DMS79 treated with DMSO at 0.1 percent for 48 hours (cell line): ENCODE measurements around the gene PRKCB.
"Not testable (repeated sequence)": the region's sequence is repeated elsewhere in the genome, so short reads cannot be mapped to it uniquely, and the experiment has no call there.

Experiments used
- DNase-seq: peaks from one replicate; lab custom pipeline; 2025; lab: John Stamatoyannopoulos, UW

PRKCB gene

GRCh38 chr16:24132797-24133155, 297.0 kb downstream of the PRKCB start:
- no peak for DNase-seq

GRCh38 chr16:24135624-24136565, 300.1 kb downstream of the PRKCB start:
- no peak for DNase-seq

- no peak for DNase-seq
These were observed 302.2 kb downstream of the PRKCB start for GRCh38 chr16:24138024-24138423.

GRCh38 chr16:24138575-24138974, 302.8 kb downstream of the PRKCB start:
- DNase-seq, result no peak

GRCh38 chr16:24139282-24139681, 303.5 kb downstream of the PRKCB start:
- no peak for DNase-seq

GRCh38 chr16:24140730-24141129, 304.9 kb downstream of the PRKCB start:
- DNase-seq, result no peak

GRCh38 chr16:24141466-24141865, 305.7 kb downstream of the PRKCB start:
- no peak for DNase-seq

- DNase-seq, result no peak
These were observed 306.1 kb downstream of the PRKCB start for GRCh38 chr16:24141917-24142316.

- no peak for DNase-seq
These were observed 310.1 kb downstream of the PRKCB start for GRCh38 chr16:24145927-24146326.

- no peak for DNase-seq
These were observed 310.7 kb downstream of the PRKCB start for GRCh38 chr16:24146518-24146917.

GRCh38 chr16:24149102-24149501, 313.3 kb downstream of the PRKCB start:
- no peak for DNase-seq

GRCh38 chr16:24150282-24150681, 314.5 kb downstream of the PRKCB start:
- no peak for DNase-seq

- peak; percentile 19 for DNase-seq
These were observed 315.7 kb downstream of the PRKCB start for GRCh38 chr16:24151482-24151939.

GRCh38 chr16:24152048-24152447, 316.3 kb downstream of the PRKCB start:
- not testable (repeated sequence) for DNase-seq

- no peak for DNase-seq
These were observed 317.0 kb downstream of the PRKCB start for GRCh38 chr16:24152826-24153225.

- no peak for DNase-seq
These were observed 321.0 kb downstream of the PRKCB start for GRCh38 chr16:24156777-24157176.

GRCh38 chr16:24163935-24164334, 328.2 kb downstream of the PRKCB start:
- peak; percentile 14 for DNase-seq

GRCh38 chr16:24164416-24164815, 328.6 kb downstream of the PRKCB start:
- no peak for DNase-seq

GRCh38 chr16:24165273-24165672, 329.5 kb downstream of the PRKCB start:
- no peak for DNase-seq

GRCh38 chr16:24166661-24167528, 331.1 kb downstream of the PRKCB start:
- no peak for DNase-seq

- no peak for DNase-seq
These were observed 333.1 kb downstream of the PRKCB start for GRCh38 chr16:24168856-24169255.

GRCh38 chr16:24170407-24170806, 334.6 kb downstream of the PRKCB start:
- DNase-seq, result no peak

- DNase-seq, result no peak
These were observed 338.7 kb downstream of the PRKCB start for GRCh38 chr16:24174504-24174903.
